HG03280 (cell line): ENCODE data around the gene C5orf15.
"Not testable (repeated sequence)": the region's sequence is repeated elsewhere in the genome, so short reads cannot be mapped to it uniquely, and the experiment has no call there.

ENCODE experiments used
- ATAC-seq: cut with Tn5 transposase; IDR thresholded peaks from one replicate; pipeline ENCODE4 v1.9.1; 2021; ENCODE audit warnings: mild to moderate bottlenecking, moderate library complexity; ENCODE audit not compliant: unreplicated experiment

The C5orf15 gene

DNA sequence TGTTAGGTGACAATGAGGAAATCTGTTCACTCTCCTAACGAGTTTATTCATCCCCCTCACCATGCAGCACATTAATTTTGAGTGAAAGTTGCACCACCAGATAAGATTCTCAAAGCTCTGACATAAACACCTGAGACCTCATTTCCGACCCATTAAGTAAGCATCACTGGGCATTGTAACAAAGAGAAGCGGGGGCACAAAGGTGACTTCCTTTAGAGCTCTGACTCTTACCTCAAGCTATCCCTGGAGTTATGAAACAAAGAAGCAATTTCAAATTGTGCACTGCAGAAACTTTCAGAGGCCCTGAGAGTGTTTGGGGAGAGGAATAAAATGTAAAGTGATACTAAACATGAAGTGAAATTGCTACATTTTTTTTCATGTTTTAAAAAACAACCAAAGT is 29.5 kb downstream of the C5orf15 start:
- no peak for ATAC-seq

DNA sequence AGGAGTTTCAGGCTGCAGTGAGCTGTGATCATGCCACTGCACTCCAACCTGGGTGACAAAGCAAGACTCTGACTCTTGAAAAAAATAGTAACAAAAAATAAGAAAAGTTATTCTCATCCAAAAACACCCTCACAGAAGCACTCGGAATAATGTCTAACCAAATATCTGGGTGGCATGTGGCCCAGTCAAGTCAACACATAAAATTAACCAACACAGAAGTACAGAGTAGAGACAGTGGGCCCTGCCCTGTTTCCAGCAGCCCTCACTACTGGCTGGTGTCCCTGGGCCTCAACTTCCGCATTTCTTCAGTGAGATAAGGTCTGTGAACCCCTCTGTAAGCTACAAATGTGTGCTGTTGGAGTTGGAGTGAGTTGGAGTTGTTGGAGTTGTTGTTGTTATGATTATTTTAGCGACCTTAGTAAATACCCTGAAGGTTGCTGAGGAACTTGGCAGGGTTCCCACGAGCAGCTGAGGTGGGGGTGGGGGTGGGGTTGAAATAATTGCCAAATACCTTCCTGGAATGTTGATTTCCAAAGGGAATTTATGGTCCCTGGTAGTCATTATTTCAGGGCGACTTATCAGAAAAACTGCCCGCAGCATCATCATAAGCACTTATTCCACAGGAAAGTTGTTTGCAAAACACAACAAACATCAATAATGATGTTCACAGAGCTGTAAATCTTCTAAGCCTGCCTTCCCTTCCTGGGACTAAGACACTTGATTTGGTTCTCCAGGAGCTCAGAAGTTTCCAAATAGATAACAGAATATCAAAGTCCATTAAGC is 30.2 kb downstream of the C5orf15 start:
- no peak for ATAC-seq

- not testable (repeated sequence) for ATAC-seq
Measured at GRCh38 chr5:133937628-133938027, 30.8 kb downstream of the C5orf15 start.

DNA sequence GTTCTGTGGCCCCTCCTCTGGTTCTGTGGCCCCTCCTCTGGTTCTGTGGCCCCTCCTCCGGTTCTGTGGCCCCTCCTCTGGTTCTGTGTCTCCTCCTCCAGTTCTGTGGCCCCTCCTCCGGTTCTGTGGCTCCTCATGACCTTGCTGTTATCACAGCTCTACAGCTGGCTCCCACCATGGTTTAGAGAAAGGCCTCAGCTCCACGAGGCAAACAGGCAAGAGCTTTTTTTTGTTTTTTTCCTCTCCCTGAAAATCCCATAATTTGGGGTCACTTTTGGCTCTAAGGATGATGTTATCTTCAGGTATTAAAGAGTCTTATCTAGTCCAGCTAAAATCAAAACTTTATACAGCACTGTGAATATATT is 31.8 kb downstream of the C5orf15 start:
- no peak for ATAC-seq

GRCh38 chr5:133935991-133936650 is 32.3 kb downstream of the C5orf15 start:
- ATAC-seq, result not testable (repeated sequence)

GRCh38 chr5:133935667-133935940 is 32.8 kb downstream of the C5orf15 start:
- ATAC-seq, result no peak

DNA sequence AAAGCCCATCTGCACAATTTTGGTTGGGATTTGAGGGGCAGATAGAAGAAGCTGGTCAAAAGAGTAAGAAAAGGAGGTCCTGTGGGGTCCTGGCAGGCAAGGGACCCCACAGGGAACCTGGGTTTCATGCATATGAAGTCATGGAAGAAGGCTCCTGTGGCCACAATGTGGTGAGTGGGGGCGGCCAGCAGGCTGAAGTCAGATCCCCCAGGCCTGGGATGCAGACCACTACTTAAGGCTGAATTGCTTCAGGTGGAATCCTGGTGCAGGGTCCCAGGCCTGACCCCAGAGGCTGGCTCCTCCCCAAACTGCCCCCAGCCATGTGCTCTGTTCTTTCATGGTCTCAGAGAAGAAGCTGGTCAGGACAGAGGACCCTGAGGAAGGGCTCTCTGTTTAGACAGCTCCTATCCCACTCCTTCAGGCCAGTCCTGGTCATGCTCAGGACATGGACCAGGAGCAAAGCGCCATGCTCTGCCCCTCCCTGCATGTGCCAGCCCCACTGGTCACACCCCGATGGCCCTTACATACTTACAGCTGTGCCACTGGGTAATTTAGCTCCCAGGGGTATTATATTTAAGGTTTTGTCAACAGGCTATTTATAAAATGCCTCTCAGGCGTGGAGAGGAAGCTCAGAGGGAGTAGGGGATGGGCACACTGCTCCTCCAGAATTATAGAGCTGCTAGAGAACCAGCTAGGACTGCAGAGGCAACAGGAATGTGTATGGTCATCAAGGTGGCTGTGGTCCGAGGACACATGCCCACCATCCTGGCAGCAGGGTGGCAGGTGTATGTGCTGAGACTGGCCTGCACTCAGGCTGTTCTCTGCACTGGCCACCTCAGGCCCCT is 33.4 kb downstream of the C5orf15 start:
- ATAC-seq, result no peak

DNA sequence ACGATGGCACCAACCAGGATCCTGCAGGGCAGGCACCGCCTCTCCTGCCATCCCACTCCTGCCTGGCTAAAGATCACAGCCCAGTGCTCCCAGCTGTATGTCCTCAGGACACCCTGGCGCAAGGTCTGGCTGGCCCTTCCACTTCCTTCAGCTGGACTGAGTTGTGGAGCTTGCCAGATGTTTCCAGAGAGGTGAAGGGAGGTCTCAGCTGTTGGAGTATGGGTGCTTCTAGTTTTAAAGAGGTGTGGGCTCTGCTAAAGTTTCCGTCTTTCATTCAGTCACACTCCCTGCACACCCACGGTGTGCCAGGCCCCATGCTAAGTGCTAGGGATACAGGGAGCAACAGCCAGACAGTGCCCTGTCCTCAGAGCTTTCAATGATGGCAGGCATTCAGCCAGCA is 34.1 kb downstream of the C5orf15 start:
- ATAC-seq, result no peak

DNA sequence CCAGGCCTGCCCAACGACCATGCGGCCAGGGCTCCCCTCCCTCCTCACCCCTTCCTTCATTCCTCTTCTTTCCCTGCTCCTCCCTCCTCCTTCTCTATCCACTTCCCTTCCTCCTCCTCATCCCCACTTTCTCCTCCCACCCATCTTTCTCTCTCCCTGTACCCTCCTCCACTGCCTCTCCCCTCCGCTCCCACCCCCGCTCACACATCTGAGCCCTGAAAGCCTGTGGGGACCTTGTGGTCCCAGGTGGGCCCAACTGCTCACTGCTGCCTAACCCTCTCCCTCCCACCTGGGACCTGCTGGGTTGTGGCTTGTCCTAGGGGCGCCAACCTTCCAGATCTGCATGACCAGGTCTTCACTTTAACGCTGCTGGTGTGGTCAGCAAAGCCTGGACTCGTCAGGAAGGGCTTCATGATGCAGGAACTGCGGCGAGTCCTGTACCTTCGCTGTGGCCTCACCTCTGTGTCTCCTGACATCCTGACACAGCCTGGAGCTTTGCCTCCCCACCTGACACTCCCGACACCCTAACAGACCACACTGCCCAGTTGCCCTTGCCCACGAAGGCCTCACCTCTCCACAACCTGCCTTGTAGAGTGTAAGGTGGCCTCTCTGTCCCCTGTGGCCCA is 34.6 kb downstream of the C5orf15 start:
- no peak for ATAC-seq

GRCh38 chr5:133933169-133933509 is 35.3 kb downstream of the C5orf15 start:
- ATAC-seq, result no peak

DNA sequence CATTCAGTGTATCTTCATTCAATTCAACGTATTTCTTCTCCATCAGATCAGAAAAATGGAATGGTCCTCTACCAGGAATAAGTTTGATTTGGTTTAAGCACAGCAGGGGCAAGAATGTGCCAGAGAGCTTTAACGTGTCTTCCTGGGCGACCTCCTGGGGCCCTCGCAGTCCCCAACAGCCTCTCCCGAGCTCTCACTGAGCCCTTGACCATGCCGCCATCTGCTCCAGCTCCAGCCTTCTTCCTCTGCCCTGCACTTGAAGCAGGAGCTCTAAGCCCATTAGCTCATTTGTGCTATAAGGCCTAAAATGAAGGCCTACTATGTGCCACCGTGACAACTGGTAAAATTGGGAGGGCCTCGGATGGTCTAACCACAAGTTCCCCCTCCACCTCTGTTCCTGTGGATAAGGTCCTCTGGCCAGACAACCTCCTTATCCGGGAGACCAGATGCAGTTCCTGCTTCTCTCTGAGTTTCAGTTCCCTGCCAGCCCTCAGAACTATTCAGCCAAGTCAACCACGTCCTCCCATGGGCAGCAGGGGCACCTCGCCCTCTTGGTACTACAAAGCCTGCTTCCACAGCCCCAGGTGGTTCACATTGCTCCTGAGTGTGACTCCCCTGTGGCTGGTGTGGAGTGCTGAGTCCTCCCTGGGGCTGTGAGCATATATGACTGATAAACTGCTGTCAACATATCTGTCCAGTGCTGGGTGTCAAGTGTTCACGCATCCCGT is 35.8 kb downstream of the C5orf15 start:
- no peak for ATAC-seq

GRCh38 chr5:133931546-133931945 is 36.9 kb downstream of the C5orf15 start:
- no peak for ATAC-seq

DNA sequence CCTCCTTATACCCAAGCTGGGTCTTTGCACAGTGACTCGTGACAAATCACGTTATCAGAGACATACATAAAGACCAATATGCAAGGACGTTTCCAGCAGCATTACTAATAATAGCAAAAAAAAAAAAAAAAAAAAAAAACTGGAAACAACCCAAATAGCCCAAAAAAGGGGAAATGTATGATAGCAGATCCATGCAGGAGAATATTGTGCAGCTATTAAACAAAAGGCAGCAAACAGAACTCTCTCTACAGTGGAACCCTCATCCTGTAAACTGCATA is 37.7 kb downstream of the C5orf15 start:
- ATAC-seq, result no peak

- peak; percentile 53 for ATAC-seq
Measured at GRCh38 chr5:133930061-133930812, 38.2 kb downstream of the C5orf15 start.

DNA sequence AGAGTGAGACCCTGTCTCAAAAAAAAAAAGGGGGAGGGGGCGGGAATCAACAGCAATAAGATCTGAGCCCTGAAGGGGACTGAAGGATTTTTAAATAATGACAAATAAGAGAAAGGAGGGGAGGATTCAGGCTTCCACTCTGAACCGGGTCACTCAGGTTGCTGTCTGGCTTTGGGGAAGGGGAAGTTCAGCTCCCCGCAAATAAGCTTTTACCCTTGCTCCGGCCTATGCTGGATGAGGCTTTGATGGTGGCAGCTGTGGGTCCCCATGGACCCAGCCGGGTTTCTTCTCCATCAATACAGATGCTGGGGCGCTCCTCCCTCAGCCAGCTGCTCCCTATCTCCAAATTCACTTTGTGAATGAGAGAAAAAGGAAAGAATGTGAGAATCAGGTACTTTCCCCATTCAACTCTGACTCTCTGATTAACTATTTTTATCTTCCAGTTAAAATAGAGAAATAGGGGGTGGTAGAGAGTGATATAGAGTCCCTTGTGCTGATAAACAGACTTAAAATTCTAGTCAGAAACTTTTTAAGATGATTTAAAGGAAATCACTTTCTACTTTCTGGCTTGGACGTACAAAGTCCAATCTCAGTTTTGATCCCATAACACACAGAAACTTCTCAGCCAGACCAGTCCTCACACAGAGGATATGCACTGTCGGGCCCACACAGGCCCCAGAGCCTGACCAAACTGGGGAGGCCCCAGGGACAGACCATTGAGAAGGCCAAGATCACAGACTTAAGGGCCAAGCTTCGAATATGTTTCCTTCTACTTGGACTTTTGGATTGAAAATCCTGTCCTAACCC is 39.6 kb downstream of the C5orf15 start:
- no peak for ATAC-seq

- no peak for ATAC-seq
Measured at GRCh38 chr5:133927300-133928180, 40.9 kb downstream of the C5orf15 start.

DNA sequence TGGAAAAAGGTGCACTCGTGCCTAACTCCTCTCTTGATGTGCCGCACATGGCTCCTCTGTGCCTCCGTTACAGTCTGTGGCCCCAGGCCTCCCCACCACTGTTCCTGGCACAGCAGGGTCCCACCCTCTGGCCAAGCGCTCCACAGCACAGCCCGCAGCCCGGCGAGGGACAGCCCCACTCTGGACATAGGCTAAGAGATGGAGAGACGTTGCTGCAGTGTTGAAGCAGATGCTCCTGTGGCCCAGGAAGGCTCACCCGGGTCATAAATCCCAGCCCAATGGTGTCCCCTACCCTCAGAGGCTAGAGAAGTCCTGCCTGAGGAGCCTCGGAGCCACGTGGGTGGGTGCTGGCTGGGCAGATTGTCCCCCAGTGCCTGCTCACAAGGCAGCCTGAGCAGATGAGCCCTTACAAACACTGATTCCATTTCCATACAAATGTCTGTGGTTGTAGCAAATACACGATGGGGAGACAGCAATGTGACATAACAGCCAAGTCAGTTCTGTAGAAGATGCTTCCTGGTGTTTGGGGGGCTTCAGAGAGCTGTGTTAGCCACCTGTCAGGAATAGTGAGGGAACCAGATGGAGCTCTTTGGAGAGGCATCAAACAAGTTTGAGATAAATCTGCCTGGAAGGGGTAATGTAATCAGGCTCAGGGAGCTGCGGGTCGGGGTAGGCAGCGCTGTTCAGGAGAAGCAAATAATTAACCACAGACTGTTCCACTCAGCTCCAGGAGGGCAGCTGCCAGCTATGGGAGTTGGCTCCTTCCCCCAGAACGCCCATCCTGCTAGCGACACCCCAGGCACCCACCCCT is 41.7 kb downstream of the C5orf15 start:
- no peak for ATAC-seq
